Right forelimb (tissue), 1 donor: ENCODE data around the gene PBX3.

ENCODE experiments used
- DNase-seq: peaks from one replicate; pipeline ENCODE4 v3.0.0-alpha.2; 2018

The PBX3 gene

DNA sequence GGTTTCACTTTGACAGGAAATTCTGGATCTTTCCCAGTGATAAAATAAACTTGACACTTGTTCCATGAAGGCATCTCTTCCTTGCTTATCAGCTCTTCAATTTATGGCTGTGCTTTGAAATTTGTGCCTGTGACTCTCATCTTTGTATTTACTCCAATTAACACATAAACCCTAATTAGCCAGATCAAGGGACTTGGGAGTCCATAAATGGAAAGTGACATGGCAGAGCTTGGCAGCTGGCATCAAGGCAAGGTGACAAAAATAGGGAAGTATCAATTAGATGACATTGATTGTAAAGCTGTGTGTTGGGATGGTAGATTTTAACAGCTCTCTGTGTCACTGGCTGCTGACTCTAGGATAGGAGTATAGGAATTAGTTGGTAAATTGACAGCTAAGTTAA is 133.9 kb downstream of the PBX3 start:
- no peak for DNase-seq

- DNase-seq, result no peak
These were observed 136.5 kb downstream of the PBX3 start for GRCh38 chr9:125883565-125884217.

DNA sequence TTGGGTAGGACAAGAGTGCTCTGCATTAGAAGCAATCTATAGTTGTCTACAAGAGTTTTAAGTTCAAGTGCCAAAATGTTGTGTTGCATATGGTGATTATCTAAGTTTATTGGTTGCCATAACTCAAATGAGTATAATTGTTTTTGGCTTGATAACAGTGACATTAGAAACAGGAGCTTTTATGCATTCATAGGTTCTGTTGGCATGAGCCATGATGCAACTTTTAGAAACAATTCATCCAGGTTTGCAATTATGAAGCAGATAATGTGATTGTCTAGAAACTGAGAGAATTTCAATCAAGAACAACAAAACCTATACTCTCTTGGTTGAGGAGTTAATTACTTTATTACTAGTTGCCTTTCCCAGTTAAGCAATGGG is 137.0 kb downstream of the PBX3 start:
- no peak for DNase-seq

DNA sequence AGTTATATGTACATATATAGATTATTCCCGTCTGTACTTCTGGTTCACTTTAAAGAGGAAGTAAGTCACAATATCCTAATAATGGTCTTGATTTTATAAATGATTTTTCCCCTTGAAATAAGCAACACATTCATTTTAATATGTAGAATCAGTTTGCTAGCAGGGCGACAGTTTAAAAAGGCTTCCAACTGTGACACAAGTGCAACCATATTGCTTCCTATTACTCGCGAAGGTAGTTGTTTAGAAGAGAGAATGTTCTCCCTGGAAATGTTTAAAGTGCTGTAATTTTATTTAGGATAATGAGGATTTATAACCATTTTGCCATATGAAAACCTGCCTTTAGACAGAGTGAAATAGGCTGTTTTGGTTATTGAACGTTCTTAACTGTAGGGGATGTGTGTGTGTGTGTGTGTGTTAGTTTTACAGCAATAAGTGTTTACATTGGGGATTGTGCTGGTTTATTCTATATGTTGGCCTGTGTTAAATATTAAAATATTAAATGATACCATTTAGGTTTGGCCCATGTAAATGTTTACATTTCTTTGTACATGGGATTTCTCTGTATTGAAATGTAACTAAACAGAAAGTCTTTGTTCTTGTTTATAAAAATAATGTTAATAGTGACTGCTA is 138.3 kb downstream of the PBX3 start:
- no peak for DNase-seq

GRCh38 chr9:125886365-125886764 is 139.2 kb downstream of the PBX3 start:
- no peak for DNase-seq

GRCh38 chr9:125887172-125887571 is 140.0 kb downstream of the PBX3 start:
- no peak for DNase-seq

GRCh38 chr9:125888211-125888610 is 141.0 kb downstream of the PBX3 start:
- no peak for DNase-seq

GRCh38 chr9:125889112-125889475 is 141.9 kb downstream of the PBX3 start:
- peak; percentile 56 for DNase-seq

- peak; percentile 70 for DNase-seq
These were observed 142.6 kb downstream of the PBX3 start for GRCh38 chr9:125889476-125890419.

DNA sequence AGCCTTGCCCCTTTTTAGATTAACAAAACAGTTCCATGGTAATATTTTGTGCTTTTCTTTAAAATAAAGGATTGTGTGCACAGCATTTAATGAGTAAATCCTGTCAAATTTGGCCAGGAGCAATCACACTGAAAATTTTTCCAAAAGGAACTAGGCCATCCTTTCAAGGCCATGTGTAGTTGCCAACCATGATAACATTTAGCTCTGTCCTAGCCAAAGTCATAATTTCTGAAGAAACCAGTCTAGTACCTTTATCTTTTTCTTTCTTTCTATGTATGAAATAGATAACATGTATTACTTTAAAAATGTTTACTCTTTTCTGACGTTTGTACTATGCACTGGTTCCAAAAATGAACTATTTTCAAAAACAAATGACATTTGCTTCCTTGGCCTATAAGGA is 143.7 kb downstream of the PBX3 start:
- no peak for DNase-seq

DNA sequence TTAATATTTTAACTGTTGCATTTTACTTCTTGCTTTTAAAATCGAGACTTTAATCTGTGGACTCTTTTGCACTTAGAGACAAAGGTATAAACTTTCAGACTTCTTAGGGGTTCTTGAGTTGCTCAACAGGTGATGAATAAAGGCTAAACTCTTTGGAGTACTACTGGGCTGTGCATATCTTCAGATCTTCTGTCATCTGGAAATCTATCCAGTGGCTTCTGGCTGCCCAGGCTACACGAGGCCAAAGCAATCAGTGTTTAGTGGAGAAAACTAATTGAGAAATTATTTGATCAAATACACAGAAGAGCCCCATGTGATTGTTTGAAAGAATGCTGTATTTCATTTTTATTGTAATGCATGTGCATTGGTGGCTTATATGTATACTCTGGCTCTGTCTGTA is 146.1 kb downstream of the PBX3 start:
- no peak for DNase-seq

GRCh38 chr9:125894566-125894965 is 147.4 kb downstream of the PBX3 start:
- DNase-seq, result no peak

GRCh38 chr9:125896404-125896803 is 149.2 kb downstream of the PBX3 start:
- no peak for DNase-seq

DNA sequence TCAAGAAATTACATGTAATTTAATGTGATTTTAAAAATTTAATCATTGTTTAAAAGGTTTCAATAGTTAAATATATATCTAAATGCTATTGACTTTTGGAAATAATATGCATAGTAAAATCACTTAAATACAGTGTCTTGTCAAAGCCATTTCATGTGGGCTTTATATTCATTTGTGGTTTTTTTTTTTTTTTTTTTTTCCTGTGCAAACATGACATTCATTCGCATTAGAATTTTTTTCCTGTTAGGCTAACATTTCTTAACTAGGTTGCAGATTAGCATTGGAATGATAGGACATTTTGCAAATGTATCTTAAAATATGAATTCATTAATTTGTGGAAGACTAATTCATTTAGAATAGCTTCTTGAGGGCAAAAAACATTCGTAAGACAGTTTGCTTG is 149.8 kb downstream of the PBX3 start:
- DNase-seq, result no peak

- DNase-seq, result no peak
These were observed 150.3 kb downstream of the PBX3 start for GRCh38 chr9:125897481-125897880.

DNA sequence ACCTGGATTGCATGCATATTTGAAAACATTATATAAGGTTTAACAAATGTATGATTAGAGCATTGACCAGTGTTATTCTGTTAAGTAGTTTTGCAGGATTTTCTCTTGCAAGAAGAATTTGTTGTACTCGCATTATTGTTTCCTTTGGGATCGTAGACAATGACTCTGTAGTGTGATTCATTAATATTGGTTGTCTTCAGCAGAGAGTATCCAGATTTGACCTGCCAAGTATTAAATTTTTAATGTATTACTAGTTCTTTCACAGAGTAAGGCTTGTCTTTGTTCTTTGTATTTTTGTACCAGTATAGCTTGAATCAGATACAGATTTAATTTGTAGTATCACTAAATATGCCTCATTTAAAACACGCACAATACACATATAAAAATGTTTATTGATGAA is 155.0 kb downstream of the PBX3 start:
- DNase-seq, result no peak

GRCh38 chr9:125902831-125903512 is 155.8 kb downstream of the PBX3 start:
- DNase-seq, result no peak

DNA sequence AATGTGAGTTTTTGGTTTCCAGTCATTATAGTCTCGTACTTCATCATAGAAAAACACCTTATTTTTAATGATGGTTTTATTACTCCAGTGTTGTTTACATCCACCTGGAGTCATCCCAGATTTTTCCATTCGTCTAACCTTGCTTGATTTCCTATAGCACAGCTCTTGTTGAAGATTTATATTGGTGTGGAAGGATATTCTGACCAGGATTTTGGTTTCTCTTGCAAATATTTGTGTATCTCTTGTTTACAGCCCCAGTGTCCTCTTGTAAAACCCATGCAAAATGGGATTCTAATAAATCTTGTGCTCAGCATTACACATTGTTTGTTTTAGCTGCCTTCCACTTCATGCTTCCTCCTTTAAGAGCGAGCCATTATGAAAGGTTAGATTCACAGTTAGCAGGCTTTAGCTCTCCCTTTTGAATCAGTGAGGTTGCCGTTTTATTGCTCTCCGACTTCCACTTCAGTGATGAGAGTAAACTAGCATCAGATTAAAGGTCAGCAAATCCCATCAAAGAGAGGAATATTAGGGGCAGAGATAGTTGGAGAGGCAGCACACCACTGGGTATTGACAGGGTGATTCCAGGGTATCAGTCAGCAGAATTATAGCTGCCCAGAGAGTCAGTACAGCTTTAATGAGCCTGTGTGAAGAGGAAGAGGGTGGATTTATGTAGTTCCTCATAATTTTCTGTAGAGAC is 157.1 kb downstream of the PBX3 start:
- DNase-seq, result no peak

- DNase-seq, result no peak
These were observed 159.0 kb downstream of the PBX3 start for GRCh38 chr9:125906144-125906543.

DNA sequence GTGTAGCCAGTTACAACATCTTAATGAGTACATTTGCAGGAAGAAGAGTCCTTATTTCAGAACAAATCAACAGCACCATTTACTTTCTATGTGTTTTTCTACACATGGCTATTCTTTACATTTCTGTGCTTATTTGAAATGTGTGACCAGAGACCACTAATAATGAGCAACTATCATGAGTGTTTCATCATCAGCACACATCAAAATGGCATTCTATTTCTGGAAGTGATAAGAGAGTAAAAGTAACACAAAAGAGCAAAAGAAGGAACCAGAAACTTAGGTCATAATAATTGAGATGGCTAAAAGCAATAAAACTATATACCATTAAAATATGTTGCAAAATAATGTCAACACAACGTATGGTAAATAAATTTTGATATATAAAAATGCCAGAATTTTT is 159.7 kb downstream of the PBX3 start:
- DNase-seq, result no peak

DNA sequence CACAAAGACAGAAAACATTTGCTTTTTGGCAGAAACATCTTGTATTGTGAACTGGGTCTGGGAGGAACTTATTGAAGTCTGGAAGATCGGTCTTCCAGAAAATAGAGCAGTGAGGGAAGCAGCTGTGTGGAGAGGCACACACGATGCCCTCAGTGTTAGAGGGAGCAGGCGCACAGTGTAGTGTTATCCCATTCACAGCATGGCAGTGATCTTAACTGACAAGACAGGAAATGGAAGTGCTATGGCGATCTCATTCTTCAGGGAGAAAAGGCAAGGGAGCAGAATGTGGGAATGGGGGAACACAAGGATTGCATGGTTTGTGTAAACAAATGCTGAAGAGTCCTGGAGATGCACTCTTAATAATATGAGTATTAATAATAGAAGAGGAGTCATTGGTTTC is 161.0 kb downstream of the PBX3 start:
- no peak for DNase-seq

- DNase-seq, result no peak
These were observed 161.8 kb downstream of the PBX3 start for GRCh38 chr9:125908966-125909365.

DNA sequence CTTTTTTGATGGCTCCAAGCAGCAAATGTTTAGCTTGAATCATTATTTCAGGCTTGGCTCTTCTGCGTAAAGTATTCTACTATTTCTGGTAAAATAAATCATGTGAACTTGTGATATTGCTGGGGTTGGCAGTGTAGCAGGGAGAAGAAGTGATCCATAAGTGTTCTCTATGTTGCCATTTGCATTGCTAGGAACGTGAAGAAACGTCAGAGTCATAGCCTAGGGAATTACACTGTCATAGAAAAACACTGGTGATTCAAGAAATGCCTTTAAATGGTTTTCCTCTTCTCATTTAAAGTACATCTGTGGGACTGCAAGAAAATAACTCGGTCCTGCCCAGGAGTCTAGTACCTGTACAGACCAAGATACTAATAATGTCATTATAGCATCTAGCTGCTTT is 162.3 kb downstream of the PBX3 start:
- no peak for DNase-seq
